Hepatocyte (in vitro differentiated cells): Measurements from ENCODE around the gene NSUN3.

Source experiments
- EZH2 ChIP-seq: fragments of 200-600 bp; sonication (generic); IDR thresholded peaks from 2 replicates; pipeline ENCODE4 v1.6.1; 2016; ENCODE audit warnings: antibody characterized with exemption, mild to moderate bottlenecking, borderline replicate concordance
- TF ChIP-seq, protein P1 (sequence below): fragments of 200-600 bp; sonication (generic); IDR thresholded peaks from 2 replicates; pipeline ENCODE4 v1.5.1; 2016; ENCODE audit warnings: antibody characterized with exemption, mild to moderate bottlenecking; ENCODE audit not compliant: poor library complexity

DNA sequence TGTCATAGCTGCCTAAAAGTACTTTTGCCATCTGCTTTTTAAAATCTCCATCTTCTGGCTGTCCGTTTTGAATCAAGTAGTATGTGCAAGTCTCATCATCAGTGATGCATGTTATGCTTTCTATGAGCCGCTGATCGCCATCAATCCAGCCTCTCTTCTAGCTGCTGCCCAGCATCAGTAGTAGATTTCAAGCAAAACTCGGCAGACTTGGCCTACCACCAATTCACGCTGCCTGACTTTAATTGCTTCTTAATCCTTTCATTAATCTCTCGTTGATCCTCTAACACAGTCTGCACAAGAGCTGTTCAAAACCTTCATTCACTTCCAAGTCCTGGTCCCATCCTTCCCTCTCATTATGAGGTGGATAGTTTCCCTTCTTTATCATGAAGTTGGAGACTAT lies 104.9 kb downstream of the NSUN3 start:
- TF ChIP-seq, protein P1, sequence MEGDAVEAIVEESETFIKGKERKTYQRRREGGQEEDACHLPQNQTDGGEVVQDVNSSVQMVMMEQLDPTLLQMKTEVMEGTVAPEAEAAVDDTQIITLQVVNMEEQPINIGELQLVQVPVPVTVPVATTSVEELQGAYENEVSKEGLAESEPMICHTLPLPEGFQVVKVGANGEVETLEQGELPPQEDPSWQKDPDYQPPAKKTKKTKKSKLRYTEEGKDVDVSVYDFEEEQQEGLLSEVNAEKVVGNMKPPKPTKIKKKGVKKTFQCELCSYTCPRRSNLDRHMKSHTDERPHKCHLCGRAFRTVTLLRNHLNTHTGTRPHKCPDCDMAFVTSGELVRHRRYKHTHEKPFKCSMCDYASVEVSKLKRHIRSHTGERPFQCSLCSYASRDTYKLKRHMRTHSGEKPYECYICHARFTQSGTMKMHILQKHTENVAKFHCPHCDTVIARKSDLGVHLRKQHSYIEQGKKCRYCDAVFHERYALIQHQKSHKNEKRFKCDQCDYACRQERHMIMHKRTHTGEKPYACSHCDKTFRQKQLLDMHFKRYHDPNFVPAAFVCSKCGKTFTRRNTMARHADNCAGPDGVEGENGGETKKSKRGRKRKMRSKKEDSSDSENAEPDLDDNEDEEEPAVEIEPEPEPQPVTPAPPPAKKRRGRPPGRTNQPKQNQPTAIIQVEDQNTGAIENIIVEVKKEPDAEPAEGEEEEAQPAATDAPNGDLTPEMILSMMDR, result no peak
- no peak for TF ChIP-seq EZH2
